Osteoblast (primary cell): ENCODE measurements around the gene AUNIP. TPM values are rescaled to one million over a fixed set of nuclear protein-coding genes. Genes with fewer than 3 reads are reported as not detected.
A peak's percentile ranks its signal among the peaks of the same experiment; 100 is the strongest.

Source experiments
- DNase-seq: peaks from one replicate; pipeline ENCODE4 v3.0.0; 2011; ENCODE audit warnings: low spot score, mixed read lengths; ENCODE audit not compliant: insufficient read length; ENCODE audit errors: missing footprints
- H2AFZ ChIP-seq: 2 replicates; pipeline ENCODE4 v1.6.0; 2011; ENCODE audit warnings: mild to moderate bottlenecking, low read length
- H3K27ac ChIP-seq: 2 replicates; pipeline ENCODE4 v1.5.1; 2011; ENCODE audit warnings: mild to moderate bottlenecking, low read depth, low read length, moderate library complexity
- H3K27me3 ChIP-seq: 2 replicates; pipeline ENCODE4 v1.6.0; 2012; ENCODE audit warnings: mild to moderate bottlenecking, control low read depth, inconsistent platforms, low read length, moderate library complexity; ENCODE audit not compliant: insufficient read depth
- H3K36me3 ChIP-seq: 2 replicates; pipeline ENCODE4 v1.5.1; 2011; ENCODE audit warnings: mild to moderate bottlenecking, low read length, control low read depth, moderate library complexity; ENCODE audit not compliant: insufficient read depth
- H3K4me1 ChIP-seq: 2 replicates; pipeline ENCODE4 v1.5.1; 2011; ENCODE audit warnings: mild to moderate bottlenecking, low read length, control low read depth, moderate library complexity; ENCODE audit not compliant: insufficient read depth
- H3K4me2 ChIP-seq: 2 replicates; pipeline ENCODE4 v1.6.0; 2011; ENCODE audit warnings: mild to moderate bottlenecking, low read length; ENCODE audit not compliant: insufficient read depth
- H3K4me3 ChIP-seq: fragments of 200-600 bp; sonication (generic); 3 replicates; pipeline ENCODE4 v1.5.1; 2012; ENCODE audit warnings: mild to moderate bottlenecking, low read length, inconsistent platforms; ENCODE audit not compliant: insufficient read depth
- H3K79me2 ChIP-seq: 2 replicates; pipeline ENCODE4 v1.6.0; 2012; ENCODE audit warnings: mild to moderate bottlenecking, low read length, control low read depth, inconsistent platforms; ENCODE audit not compliant: insufficient read depth
- H3K9me3 ChIP-seq: 2 replicates; pipeline ENCODE4 v1.5.1; 2011; ENCODE audit warnings: low read depth, low read length, control low read depth
- H4K20me1 ChIP-seq: 2 replicates; pipeline ENCODE4 v1.6.0; 2012; ENCODE audit warnings: mild to moderate bottlenecking, low read length, control low read depth; ENCODE audit not compliant: insufficient read depth
- total RNA-seq: library from RNA; depleted of rRNA; stranded (reverse); fragments of >200 nt; gene quantifications from 2 replicates; pipeline ENCODE4 v1.2.3, GENCODE V29; 2012
- TF ChIP-seq, protein P1 (sequence below): IDR thresholded peaks from 2 replicates; pipeline ENCODE4 v1.5.1; 2011; ENCODE audit warnings: mild to moderate bottlenecking, low read depth, low read length, moderate library complexity; ENCODE audit errors: extremely low read depth

The AUNIP gene
- total RNA-seq, 1 donor = 0.72 TPM

DNA sequence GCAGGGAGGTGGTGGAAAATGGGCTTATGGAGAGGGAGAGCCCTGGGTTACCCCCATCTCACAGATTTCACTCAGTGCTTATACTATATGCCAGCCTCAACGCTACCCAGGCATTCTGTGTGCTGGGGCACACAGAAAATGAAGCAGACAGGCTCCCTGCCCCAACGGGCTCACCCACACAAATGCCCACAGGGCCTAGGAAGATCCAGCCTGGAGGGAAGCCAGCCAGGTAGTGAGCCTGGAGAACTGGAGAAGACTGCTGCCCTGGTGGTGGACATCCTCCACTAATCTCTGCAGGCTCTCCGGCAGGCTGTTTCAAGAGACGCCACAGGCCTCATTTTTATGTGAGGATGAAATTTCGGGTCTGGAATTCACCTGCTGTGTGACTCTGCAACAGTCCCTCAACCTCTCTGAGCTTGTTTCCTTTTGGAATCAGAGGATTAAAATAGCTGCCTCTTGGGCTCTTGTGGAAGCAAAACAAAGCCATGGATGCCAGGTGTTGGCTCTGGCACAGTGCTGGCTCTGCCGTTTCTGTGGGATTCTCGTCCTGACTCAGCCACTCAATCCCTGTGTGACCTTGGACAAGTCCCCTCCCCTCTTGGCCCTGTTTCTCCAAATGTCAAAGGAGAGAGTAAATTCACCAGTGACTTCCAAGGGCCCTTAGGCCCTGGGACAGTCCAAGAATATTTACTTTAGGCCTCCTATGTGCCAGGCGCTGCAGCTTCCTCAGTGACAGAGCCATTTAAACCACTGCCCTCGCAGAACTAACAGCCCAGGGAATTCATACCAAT lies 12.6 kb upstream of the AUNIP start:
- Histone ChIP-seq H3K79me2 (peaks cover 32% of the 10 kb centered on the region), H2AFZ (no peak overlapping the region), H3K27ac (no peak overlapping the region), H4K20me1 (peaks cover 18% of the 10 kb centered on the region), H3K36me3 (peaks cover 28% of the 10 kb centered on the region), H3K4me2 (no peak overlapping the region), H3K4me1 (peaks cover 17% of the 10 kb centered on the region), H3K4me3 (no peak overlapping the region), H3K27me3 (no peaks in the 10 kb centered on the region), H3K9me3 (no peaks in the 10 kb centered on the region)
- TF ChIP-seq, protein P1, sequence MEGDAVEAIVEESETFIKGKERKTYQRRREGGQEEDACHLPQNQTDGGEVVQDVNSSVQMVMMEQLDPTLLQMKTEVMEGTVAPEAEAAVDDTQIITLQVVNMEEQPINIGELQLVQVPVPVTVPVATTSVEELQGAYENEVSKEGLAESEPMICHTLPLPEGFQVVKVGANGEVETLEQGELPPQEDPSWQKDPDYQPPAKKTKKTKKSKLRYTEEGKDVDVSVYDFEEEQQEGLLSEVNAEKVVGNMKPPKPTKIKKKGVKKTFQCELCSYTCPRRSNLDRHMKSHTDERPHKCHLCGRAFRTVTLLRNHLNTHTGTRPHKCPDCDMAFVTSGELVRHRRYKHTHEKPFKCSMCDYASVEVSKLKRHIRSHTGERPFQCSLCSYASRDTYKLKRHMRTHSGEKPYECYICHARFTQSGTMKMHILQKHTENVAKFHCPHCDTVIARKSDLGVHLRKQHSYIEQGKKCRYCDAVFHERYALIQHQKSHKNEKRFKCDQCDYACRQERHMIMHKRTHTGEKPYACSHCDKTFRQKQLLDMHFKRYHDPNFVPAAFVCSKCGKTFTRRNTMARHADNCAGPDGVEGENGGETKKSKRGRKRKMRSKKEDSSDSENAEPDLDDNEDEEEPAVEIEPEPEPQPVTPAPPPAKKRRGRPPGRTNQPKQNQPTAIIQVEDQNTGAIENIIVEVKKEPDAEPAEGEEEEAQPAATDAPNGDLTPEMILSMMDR = no peak
- no peak for DNase-seq

- DNase-seq = peak; percentile 75
- Histone ChIP-seq H4K20me1 (peaks cover 18% of the 10 kb centered on the region), H2AFZ (no peak overlapping the region), H3K27ac (no peak overlapping the region), H3K27me3 (no peaks in the 10 kb centered on the region), H3K9me3 (no peaks in the 10 kb centered on the region), H3K4me1 (peaks cover 17% of the 10 kb centered on the region), H3K79me2 (peaks cover 32% of the 10 kb centered on the region), H3K4me3 (no peak overlapping the region), H3K36me3 (peaks cover 28% of the 10 kb centered on the region), H3K4me2 (no peak overlapping the region)
- TF ChIP-seq, protein P1 = no peak
Observed at GRCh38 chr1:25871086-25871703, 11.9 kb upstream of the AUNIP start.

DNA sequence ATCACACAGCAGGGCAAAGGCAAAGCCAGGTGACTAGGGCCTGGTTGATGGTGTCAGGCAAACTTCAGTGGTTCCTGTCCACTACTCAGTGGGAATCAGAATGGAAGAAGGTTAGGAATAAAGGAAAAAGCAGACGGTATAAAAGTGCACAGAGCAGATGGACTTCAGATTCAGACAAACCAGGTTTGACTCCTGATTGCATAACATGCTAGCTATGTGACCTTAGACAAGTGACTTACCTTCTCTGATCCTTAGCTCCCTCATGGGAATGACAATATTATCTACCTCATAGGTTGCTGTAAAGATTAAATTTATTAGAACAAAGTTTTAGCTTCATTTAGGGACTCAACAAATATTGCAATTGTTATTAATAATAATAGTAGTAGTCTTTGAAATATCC lies 11.4 kb upstream of the AUNIP start:
- H3K4me2 ChIP-seq = no peak overlapping the region
- H2AFZ ChIP-seq = no peak overlapping the region
- peaks cover 32% of the 10 kb centered on the region for H3K79me2 ChIP-seq
- no peak overlapping the region for H3K27ac ChIP-seq
- H3K27me3 ChIP-seq = no peaks in the 10 kb centered on the region
- H3K4me3 ChIP-seq = no peak overlapping the region
- no peaks in the 10 kb centered on the region for H3K9me3 ChIP-seq
- DNase-seq = no peak
- peaks cover 18% of the 10 kb centered on the region for H4K20me1 ChIP-seq
- peaks cover 28% of the 10 kb centered on the region for H3K36me3 ChIP-seq
- TF ChIP-seq, protein P1 = no peak
- H3K4me1 ChIP-seq = peaks cover 17% of the 10 kb centered on the region

- Histone ChIP-seq H3K4me2 (no peak overlapping the region), H2AFZ (no peak overlapping the region), H3K27ac (no peak overlapping the region), H4K20me1 (peaks cover 18% of the 10 kb centered on the region), H3K79me2 (peaks cover 32% of the 10 kb centered on the region), H3K4me3 (no peak overlapping the region), H3K36me3 (peaks cover 28% of the 10 kb centered on the region), H3K27me3 (no peaks in the 10 kb centered on the region), H3K9me3 (no peaks in the 10 kb centered on the region), H3K4me1 (peaks cover 17% of the 10 kb centered on the region)
- DNase-seq = no peak
- TF ChIP-seq, protein P1 = no peak
Observed at GRCh38 chr1:25869909-25870606, 10.8 kb upstream of the AUNIP start.
